Lower leg skin (tissue), 3 donors: Measurements from ENCODE around the gene FAM131C.

Source experiments
- POLR2A ChIP-seq, 2 donors: fragments of 450-650 bp; IDR thresholded peaks; one replicate each; pipeline ENCODE4 v1.6.1; 2016 to 2017; ENCODE audit warnings: antibody characterized with exemption in 2 of 2, mild to moderate bottlenecking in 1 of 2, moderate library complexity in 1 of 2
- TF ChIP-seq, protein P1 (sequence below), 3 donors: fragments of 450-650 bp; IDR thresholded peaks; one replicate each; pipeline ENCODE4 v1.5.1; 2016; ENCODE audit warnings: antibody characterized with exemption in 3 of 3, mild to moderate bottlenecking in 3 of 3, moderate library complexity in 2 of 3

GRCh38 chr1:16043950-16044349 lies 29.5 kb downstream of the FAM131C start:
- TF ChIP-seq, protein P1, sequence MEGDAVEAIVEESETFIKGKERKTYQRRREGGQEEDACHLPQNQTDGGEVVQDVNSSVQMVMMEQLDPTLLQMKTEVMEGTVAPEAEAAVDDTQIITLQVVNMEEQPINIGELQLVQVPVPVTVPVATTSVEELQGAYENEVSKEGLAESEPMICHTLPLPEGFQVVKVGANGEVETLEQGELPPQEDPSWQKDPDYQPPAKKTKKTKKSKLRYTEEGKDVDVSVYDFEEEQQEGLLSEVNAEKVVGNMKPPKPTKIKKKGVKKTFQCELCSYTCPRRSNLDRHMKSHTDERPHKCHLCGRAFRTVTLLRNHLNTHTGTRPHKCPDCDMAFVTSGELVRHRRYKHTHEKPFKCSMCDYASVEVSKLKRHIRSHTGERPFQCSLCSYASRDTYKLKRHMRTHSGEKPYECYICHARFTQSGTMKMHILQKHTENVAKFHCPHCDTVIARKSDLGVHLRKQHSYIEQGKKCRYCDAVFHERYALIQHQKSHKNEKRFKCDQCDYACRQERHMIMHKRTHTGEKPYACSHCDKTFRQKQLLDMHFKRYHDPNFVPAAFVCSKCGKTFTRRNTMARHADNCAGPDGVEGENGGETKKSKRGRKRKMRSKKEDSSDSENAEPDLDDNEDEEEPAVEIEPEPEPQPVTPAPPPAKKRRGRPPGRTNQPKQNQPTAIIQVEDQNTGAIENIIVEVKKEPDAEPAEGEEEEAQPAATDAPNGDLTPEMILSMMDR (IDR thresholded peaks at IDR 0.05) = no peak
- TF ChIP-seq POLR2A (IDR thresholded peaks at IDR 0.05) = no peak
